ENCODE data around the gene CCNB1.
"Not testable (repeated sequence)": the region's sequence is repeated elsewhere in the genome, so short reads cannot be mapped to it uniquely, and the experiment has no call there.

Gene CCNB1

DNA sequence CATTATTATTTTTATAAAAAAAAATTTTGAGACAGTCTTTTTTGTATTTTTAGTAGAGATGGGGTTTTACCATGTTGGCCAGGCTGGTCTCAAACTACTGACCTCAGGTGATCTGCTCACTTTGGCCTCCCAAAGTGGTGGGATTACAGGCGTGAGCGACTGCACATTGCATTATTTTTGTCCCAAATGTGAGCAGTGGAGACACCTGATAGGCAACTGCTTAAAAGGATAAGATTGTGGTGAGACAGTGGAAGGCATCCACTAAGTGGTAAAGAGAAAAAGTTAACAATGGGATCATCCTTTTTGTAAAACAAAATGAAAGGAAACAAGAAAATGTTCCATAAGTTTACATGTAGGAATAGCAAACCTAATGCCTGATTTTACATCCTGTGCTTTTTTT is 20.4 kb downstream of the CCNB1 start:
- DNase-seq, result no peak

DNA sequence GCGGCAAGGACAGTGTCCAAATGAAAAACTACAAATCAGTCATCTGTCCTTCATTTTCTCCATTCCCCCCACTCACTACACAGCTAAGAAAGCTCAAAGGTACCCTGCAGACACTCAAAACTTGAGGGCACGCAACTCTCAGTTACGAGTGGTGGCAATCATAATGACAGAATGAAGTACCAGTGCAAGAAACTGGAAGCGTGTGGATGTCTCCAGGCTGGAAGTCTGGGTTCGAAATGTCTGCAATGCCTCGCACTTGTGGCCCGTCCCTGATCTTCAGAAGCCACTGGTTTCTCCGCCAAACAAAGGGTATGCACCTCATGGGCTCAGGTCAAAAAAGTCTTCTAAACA is 21.8 kb downstream of the CCNB1 start:
- no peak for DNase-seq

DNA sequence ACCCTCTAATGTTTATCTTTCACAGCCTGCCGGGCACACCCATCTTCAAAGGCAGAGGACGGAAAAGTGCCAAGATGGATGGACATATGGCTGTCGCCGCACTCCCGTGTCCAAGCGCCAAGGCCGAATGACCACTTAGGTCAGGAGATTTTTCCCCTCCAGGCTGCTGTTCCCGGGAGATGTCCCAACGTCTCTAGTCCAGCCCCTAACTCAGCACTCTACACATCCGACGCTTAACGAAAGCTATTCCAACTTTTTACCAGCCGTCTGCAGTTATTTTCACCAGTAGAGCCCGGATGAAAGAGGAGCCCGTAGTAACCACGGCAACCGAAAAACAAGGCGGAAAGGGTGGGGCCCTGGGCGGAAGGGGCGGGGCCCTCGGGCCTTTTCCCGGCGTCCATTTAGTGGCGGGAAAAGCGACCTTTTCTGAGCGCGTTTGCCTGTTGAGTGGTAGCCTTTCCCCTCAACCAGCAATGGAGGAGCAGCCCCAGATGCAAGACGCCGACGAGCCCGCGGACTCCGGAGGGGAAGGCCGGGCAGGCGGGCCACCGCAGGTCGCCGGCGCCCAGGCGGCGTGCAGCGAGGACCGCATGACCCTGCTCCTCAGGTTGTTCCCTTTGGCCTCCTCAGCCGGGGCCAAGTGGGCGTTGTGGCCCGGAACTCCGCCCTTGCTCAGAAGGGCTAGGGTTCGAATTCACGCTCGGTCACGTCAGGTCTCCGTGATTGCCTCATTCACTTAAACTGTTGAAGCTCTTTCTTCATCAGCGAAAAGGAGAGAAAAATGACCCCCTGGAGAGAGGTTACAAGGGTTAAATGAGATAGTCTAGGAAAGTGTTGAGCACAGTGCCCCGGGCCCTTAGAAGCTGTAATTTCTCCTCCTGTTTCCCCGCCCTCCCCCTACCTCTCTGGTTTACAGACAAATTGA is 22.5 kb downstream of the CCNB1 start, which contains the start of gene CENPH:
Gene CENPH (plus strand): TSS at position 422 of the 925 bp plus-strand sequence. CDS start 52 bp downstream, at position 474.
- peak; percentile 84 for DNase-seq

DNA sequence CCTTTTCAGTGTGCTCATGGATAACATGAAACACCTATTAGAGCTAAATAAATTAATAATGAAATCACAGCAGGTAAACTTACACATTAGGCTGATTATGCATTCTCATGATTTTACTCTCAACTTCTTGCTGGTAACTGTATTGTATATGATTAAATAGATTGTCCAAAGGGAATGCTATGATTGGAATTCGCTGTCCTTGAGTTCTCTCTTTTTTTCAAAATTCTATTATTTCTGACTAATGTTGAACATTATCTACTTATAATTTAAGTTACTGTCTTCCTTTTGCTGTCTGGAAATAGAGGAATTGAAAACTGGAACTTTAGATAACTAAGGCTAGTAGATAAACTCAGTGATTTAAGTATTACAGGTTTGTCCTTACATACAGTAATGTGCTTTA is 35.5 kb downstream of the CCNB1 start:
- no peak for DNase-seq

DNA sequence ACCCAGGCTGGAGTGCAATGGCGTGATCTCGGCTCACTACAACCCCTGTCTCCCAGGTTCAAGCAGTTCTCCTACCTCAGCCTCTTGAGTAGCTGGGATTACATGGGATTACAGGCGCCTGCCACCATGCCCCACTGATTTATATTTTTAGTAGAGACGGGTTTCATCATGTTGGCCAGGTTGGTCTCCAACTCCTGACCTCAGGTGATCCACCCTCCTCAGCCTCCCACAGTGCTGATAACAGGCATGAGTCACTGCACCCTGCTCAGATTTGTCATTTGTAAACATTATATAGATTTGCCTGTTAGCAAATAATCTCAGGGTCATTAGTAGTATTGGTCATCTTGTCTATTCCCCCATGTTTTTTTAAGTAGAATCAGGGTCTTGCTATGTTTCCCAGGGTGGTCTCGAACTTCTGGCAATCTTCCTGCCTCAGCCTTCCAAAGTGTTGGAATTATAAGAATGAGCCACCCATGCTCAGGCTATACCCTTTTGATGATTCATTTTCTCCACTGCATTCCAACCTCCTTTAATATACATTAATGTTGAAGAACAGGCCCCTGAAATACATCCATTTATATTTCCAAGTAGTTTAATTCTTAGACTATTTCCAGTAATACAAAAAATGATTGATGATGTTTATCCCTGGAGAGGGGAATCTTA is 39.7 kb downstream of the CCNB1 start:
- DNase-seq, result no peak

DNA sequence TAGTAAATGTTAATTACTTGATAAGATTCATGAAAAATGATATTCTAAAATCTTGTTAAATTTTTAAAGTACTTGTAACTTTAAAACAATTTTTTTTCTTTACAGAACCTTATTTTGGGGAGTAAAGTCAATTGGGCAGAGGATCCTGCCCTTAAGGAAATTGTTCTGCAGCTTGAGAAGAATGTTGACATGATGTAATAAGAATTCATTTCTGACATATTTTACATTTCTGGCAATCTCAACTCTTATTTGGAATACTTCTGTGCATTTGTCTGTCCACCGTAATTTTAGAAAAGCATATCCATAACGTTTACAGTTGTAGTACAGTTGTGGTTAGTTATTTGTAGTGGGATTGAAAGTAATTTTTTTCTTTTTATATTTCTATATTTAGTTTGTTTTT is 42.7 kb downstream of the CCNB1 start:
- DNase-seq, result no peak

DNA sequence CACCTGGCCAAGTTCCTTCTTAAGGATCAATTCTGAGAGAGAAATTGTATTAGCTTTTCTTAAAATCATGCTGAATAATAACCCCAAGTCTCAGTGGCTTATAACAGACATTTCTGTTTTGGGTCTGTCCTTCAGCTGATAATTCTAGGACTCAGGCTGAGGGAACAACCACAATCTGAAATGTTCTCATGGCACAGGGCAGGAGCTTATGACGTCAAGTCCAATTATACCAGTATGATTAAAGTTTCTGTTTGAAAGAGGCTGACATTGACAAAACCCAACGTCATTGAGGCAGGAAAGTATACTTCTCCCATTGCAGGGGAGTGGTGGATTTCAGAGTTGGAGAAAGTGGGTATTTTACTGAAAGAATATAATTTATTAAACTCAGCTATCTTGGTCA is 44.2 kb downstream of the CCNB1 start:
- DNase-seq, result no peak

DNA sequence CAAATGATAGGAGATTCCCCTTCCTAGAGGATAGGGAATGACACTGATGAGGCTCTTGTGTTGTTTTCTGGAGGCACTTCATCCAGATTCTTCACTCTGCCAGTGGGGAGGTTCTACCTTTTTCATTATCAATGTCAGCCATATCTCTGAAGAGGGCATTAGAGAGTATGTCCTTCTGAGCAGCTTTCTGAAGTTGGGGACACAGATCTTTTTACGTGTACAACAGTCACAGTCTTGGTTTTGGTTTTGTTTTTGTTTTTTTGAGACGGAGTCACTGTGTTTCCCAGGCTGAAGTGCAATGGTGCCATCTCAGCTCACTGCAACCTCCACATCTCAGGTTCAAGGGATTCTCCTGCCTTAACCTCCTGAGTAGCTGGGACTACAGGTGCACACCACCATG is 45.1 kb downstream of the CCNB1 start:
- DNase-seq, result no peak

DNA sequence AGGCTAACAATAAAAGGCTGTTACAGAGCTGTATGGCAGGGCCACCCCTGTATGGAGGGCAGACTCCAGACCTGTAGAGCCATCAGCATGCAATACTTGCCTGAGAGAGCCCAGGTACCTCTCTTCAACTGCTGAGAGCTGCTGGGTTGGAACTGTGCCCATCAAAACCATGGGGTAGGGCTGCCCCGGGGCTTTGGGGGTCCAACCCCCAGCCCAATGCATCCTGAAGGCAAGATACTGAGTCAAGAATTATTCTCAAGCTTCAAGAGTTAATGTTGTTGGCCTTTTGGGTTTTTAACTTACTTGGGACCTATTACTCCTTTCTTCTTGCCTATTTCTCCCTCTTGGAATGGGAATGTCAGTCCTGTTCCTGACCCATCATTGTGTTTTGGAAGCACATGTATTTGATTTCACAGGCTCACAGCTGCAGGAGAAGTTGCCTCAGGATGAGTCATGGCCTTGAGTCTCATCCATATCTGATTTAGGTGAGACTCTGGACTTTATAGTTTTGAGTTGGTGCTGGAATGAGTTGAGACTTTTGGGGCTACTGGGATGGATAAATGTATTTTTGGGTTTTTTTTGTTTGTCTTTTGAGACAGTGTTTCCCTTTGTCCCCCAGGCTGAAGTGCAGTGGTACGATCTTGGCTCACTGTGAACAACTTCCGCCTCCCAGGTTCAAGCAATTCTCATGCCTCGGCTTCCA is 46.7 kb downstream of the CCNB1 start:
- DNase-seq, result no peak

DNA sequence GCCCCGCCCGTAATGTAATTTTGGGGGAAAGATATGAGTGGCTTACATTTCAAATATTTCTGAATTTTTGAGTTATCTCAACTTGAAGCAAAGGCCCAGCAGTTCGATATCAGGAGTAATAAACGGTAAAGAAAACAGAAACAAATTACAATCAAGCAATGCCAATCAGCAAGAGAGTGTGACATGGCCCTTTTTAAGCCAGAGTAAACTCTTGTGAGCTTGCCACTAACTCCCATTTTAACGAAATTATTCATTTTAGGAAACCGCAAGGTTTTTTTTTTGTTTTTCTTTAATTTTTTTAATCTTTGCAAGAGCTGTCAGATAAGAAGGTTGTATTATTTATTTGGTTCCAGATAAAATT is 50.2 kb downstream of the CCNB1 start:
- DNase-seq, result no peak

DNA sequence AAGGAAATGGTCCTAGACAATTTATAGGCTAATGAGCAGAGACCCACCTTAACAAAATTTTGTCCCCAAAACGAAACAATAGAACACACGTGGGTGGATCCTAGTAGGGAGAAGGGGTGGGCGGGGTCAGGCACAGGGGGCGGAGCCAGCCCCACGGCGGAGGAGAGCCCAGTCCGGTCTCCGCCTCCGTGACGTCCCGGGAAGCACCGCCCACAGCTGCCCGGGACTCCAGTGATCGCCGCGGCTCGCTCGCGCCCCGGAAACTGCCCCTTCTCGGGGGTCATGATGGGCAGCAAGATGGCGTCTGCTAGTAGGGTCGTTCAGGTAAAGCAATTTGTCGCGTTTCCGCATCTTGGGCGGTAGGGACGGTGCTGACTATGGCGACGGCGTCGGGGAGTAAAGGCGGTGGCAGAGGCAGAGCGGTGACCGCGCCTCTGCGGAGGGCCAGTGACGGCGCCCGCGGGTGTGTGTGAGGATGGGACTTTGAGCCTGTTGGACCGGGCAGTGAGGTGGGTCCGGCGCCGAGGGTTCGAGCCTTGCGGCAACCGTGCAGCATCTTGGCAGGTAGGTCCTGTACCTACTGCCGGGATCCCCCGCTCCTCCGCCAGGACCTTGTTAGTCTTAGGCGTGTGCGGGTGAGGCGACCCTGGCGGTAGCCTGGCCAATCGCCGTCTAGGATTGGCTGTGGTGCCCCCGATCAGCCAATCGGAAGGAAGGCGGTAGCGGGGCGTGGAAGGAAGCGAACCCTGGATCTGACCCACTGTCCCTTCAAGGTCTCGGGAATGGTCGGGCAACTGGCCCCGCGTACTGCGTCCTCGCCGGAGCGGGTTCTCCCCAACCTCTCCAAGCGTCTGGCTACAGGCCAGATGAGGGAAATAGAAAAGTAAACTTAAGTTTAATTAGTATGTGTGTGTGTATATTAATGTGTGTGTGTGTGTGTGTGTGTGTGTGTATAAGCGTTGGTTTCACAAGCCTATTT is 50.9 kb downstream of the CCNB1 start:
- peak; percentile 96 for DNase-seq

DNA sequence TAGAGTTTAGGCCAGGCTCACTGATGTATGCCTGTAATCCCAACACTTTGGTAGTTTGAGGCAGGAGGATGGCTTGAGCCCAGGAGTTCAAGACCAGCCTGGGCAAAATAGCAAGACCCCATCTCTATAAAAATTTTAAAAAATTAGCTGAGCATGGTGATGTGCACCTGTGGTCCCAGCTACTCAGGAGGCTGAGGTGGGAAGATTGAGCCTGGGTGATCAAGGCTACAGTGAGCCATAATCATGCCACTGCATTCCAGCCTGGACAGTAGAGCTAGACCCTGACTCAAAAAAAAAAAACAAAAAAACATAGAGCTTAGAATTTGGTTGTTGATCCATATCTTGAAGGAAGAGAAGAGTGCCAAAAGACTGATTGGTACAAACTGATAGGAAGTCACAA is 53.0 kb downstream of the CCNB1 start:
- DNase-seq, result no peak

DNA sequence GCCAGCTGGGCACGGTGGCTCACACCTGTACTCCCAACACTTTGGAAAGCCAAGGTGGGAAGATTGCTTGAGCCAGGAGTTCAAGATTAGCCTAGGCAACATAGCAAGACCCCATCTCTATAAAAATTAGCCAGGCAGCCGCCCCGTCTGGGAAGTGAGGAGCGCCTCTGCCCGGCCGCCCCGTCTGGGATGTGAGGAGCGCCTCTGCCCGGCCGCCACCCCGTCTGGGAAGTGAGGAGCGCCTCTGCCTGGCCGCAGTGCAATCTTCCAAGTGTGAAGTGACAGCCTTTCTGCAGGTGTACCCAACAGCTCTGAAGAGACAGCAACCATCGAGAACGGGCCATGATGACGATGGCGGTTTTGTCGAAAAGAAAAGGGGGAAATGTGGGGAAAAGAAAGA is 53.4 kb downstream of the CCNB1 start:
- not testable (repeated sequence) for DNase-seq

DNA sequence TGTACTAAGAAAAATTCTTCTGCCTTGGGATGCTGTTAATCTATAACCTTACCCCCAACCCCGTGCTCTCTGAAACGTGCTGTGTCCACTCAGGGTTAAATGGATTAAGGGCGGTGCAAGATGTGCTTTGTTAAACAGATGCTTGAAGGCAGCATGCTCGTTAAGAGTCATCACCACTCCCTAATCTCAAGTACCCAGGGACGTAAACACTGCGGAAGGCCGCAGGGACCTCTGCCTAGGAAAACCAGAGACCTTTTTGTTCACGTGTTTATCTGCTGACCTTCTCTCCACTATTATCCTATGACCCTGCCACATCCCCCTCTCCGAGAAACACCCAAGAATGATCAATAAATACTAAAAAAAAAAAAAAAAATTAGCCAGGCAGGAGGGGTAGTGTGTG is 53.9 kb downstream of the CCNB1 start:
- DNase-seq, result not testable (repeated sequence)

DNA sequence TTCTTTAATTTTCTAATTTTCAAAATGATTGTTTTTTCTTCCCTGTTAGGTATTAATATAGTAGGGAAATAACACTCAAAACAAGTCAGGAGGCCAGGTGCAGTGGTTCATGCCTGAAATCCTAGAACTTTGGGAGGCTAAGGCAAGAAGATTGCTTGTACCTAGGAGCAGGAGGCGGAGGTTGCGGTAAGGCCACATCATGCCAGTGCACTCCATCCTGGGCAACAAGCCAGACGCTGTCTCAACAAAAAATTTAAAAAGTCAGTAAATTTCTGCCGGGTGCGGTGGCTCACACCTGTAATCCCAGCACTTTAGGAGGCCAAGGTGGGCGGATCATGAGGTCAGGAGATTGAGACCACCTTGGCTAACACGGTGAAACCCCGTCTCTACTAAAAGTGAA is 57.6 kb downstream of the CCNB1 start:
- no peak for DNase-seq

DNA sequence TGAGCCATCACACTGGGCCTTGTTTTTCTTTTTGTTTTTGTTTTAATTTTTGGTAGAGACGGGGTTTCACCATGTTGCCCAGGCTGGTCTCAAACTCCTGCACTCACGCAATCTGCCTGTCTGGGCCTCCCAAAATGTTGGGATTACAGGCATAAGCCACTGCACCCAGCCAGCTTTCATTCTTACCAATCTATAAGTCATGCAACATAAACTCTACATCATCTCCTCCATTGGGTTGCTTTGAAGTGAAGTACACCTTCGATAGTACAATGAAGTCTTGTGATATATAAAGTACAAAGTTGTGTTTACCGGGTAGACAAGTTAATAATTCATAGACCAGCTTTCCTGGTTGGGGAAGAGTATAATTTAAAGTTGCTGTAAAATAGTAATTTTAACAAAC is 58.9 kb downstream of the CCNB1 start:
- DNase-seq, result no peak

All from stimulated activated CD4-positive, alpha-beta T cell treated with anti-CD3 and anti-CD28 coated beads, Interleukin-12 subunit alpha, Interleukin-12 subunit beta, amount 100 ng/mL, for 4 hours (primary cell).